ENCODE measurements around the gene PURA.

PURA gene

GRCh38 chr5:140147460-140147859 is 33.6 kb downstream of the PURA start:
- Histone ChIP-seq H3K9me2 (replicated peaks; ENCODE audit: control insufficient read depth, low read length) (no peaks in the 10 kb centered on the region), H3K4me2 (ENCODE audit: low read length) (no peak overlapping the region), H3K27ac (ENCODE audit: low read depth, low read length) (no peak overlapping the region), H3K79me2 (ENCODE audit: control insufficient read depth, low read length) (no peaks in the 10 kb centered on the region), H3F3A (ENCODE audit: control insufficient read depth, insufficient read depth) (no peaks in the 10 kb centered on the region), H3K4me3 (ENCODE audit: low read length) (no peak overlapping the region), H3K27me3 (ENCODE audit: control insufficient read depth, low read length) (peaks cover 28% of the 10 kb centered on the region), H3K4me1 (ENCODE audit: control insufficient read depth, low read length) (peaks cover 4% of the 10 kb centered on the region; the same call in 1 of the 2 replicates), H3K9me3 (ENCODE audit: control insufficient read depth, insufficient read depth, low read length) (no peaks in the 10 kb centered on the region), H4K20me1 (ENCODE audit: control insufficient read depth, insufficient read depth, low read depth, low read length) (peaks cover 19% of the 10 kb centered on the region; the same call in 1 of the 2 replicates), H3K36me3 (ENCODE audit: control insufficient read depth, low read length) (no peaks in the 10 kb centered on the region)
- TF ChIP-seq CTCF (IDR thresholded peaks at IDR 0.05; ENCODE audit: low read depth, low read length, poor library complexity, severe bottlenecking) = no peak
- TF ChIP-seq EZH2phosphoT487 (IDR thresholded peaks at IDR 0.05; ENCODE audit: borderline replicate concordance, low read length) = no peak

GRCh38 chr5:140148508-140148907 is 34.6 kb downstream of the PURA start:
- H4K20me1 ChIP-seq (ENCODE audit: control insufficient read depth, insufficient read depth, low read depth, low read length) = peaks cover 19% of the 10 kb centered on the region; the same call in 1 of the 2 replicates
- H3K4me1 ChIP-seq (ENCODE audit: control insufficient read depth, low read length) = peaks cover 4% of the 10 kb centered on the region; the same call in 1 of the 2 replicates
- H3K4me2 ChIP-seq (ENCODE audit: low read length) = no peak overlapping the region
- no peaks in the 10 kb centered on the region for H3K9me2 ChIP-seq (replicated peaks; ENCODE audit: control insufficient read depth, low read length)
- no peaks in the 10 kb centered on the region for H3F3A ChIP-seq (ENCODE audit: control insufficient read depth, insufficient read depth)
- no peaks in the 10 kb centered on the region for H3K9me3 ChIP-seq (ENCODE audit: control insufficient read depth, insufficient read depth, low read length)
- no peak overlapping the region for H3K27ac ChIP-seq (ENCODE audit: low read depth, low read length)
- peaks cover 28% of the 10 kb centered on the region for H3K27me3 ChIP-seq (ENCODE audit: control insufficient read depth, low read length)
- H3K36me3 ChIP-seq (ENCODE audit: control insufficient read depth, low read length) = no peaks in the 10 kb centered on the region
- no peaks in the 10 kb centered on the region for H3K79me2 ChIP-seq (ENCODE audit: control insufficient read depth, low read length)
- no peak overlapping the region for H3K4me3 ChIP-seq (ENCODE audit: low read length)
- TF ChIP-seq CTCF (IDR thresholded peaks at IDR 0.05; ENCODE audit: low read depth, low read length, poor library complexity, severe bottlenecking) (no peak), EZH2phosphoT487 (IDR thresholded peaks at IDR 0.05; ENCODE audit: borderline replicate concordance, low read length) (no peak)

- H3K27ac ChIP-seq (ENCODE audit: low read depth, low read length) = no peak overlapping the region
- H4K20me1 ChIP-seq (ENCODE audit: control insufficient read depth, insufficient read depth, low read depth, low read length) = peaks cover 15% of the 10 kb centered on the region; the same call in 1 of the 2 replicates
- H3K4me1 ChIP-seq (ENCODE audit: control insufficient read depth, low read length) = peaks cover 4% of the 10 kb centered on the region; the same call in 1 of the 2 replicates
- TF ChIP-seq CTCF (IDR thresholded peaks at IDR 0.05; ENCODE audit: low read depth, low read length, poor library complexity, severe bottlenecking) (no peak), EZH2phosphoT487 (IDR thresholded peaks at IDR 0.05; ENCODE audit: borderline replicate concordance, low read length) (no peak)
- no peak overlapping the region for H3K4me3 ChIP-seq (ENCODE audit: low read length)
- no peaks in the 10 kb centered on the region for H3K79me2 ChIP-seq (ENCODE audit: control insufficient read depth, low read length)
- H3K4me2 ChIP-seq (ENCODE audit: low read length) = no peak overlapping the region
- H3K27me3 ChIP-seq (ENCODE audit: control insufficient read depth, low read length) = peaks cover 24% of the 10 kb centered on the region
- no peaks in the 10 kb centered on the region for H3K9me2 ChIP-seq (replicated peaks; ENCODE audit: control insufficient read depth, low read length)
- no peaks in the 10 kb centered on the region for H3K9me3 ChIP-seq (ENCODE audit: control insufficient read depth, insufficient read depth, low read length)
- no peaks in the 10 kb centered on the region for H3F3A ChIP-seq (ENCODE audit: control insufficient read depth, insufficient read depth)
- no peaks in the 10 kb centered on the region for H3K36me3 ChIP-seq (ENCODE audit: control insufficient read depth, low read length)
Observed at GRCh38 chr5:140150201-140150600, 36.3 kb downstream of the PURA start.

Data from DOHH2 (cell line).